GM12878 (cell line): ENCODE results near the gene ZSWIM7.

Experiments
- BCL3 ChIP-seq: IDR thresholded peaks from 2 replicates; pipeline ENCODE4 v1.6.1; 2011; ENCODE audit warnings: borderline replicate concordance, low read depth, mild to moderate bottlenecking, moderate library complexity, low read length; ENCODE audit not compliant: insufficient read depth, poor library complexity, severe bottlenecking
- BHLHE40 ChIP-seq, 2 experiments: fragments of 450-650 bp in 1 of 2; IDR thresholded peaks; 2 replicates each; pipeline ENCODE4 v1.6.1; 2011 to 2017; ENCODE audit warnings: low read depth in 2 of 2, borderline replicate concordance in 1 of 2, improper control_type of control experiment in 1 of 2, low read length in 1 of 2, mild to moderate bottlenecking in 1 of 2
- BRCA1 ChIP-seq: IDR thresholded peaks from 2 replicates; pipeline ENCODE4 v1.6.1; 2011; ENCODE audit warnings: low read depth, low read length, improper control_type of control experiment
- EP300 ChIP-seq, 2 experiments: fragments of 150-350 bp in 1 of 2; IDR thresholded peaks; 2 replicates each; pipeline ENCODE4 v1.6.1; 2011 to 2012; ENCODE audit warnings: low read depth in 2 of 2, low read length in 2 of 2, borderline replicate concordance in 1 of 2, improper control_type of control experiment in 1 of 2, inconsistent platforms in 1 of 2; ENCODE audit not compliant: control insufficient read depth in 1 of 2
- FOS ChIP-seq: IDR thresholded peaks from 3 replicates; pipeline ENCODE4 v1.6.1; 2011; ENCODE audit warnings: borderline replicate concordance; ENCODE audit not compliant: insufficient read length; ENCODE audit errors: extremely low read depth
- POLR2A ChIP-seq: IDR thresholded peaks from 2 replicates; pipeline ENCODE4 v1.6.1; 2011; ENCODE audit warnings: low read depth, mild to moderate bottlenecking, low read length
- POLR2AphosphoS5 ChIP-seq: IDR thresholded peaks from 2 replicates; pipeline ENCODE4 v1.6.1; 2011; ENCODE audit warnings: mild to moderate bottlenecking, low read length, inconsistent platforms
- RFX5 ChIP-seq: IDR thresholded peaks from 2 replicates; pipeline ENCODE4 v1.6.1; 2011; ENCODE audit warnings: low read depth, low read length, improper control_type of control experiment
- TAF1 ChIP-seq: IDR thresholded peaks from 2 replicates; pipeline ENCODE4 v1.6.1; 2011; ENCODE audit warnings: mild to moderate bottlenecking, low read depth, low read length, borderline replicate concordance
- TCF12 ChIP-seq: IDR thresholded peaks from 2 replicates; pipeline ENCODE4 v1.6.1; 2011; ENCODE audit warnings: low read depth, mild to moderate bottlenecking, low read length
- YBX1 ChIP-seq: fragments of 450-650 bp; IDR thresholded peaks from 2 replicates; pipeline ENCODE4 v1.6.1; 2016; ENCODE audit warnings: antibody characterized with exemption
- ZNF384 ChIP-seq: IDR thresholded peaks from 2 replicates; pipeline ENCODE4 v1.6.1; 2012; ENCODE audit warnings: low read depth, mild to moderate bottlenecking, low read length, improper control_type of control experiment, borderline replicate concordance
- TF ChIP-seq, protein P1 (sequence below), 3 experiments: IDR thresholded peaks in 2 of 3; conservative IDR thresholded peaks in 1 of 3; 2 replicates each; pipeline ENCODE4 v1.5.1; 2011; ENCODE audit warnings: low read depth in 3 of 3, low read length in 3 of 3, mild to moderate bottlenecking in 3 of 3, control low read depth in 2 of 3, moderate library complexity in 2 of 3, inconsistent platforms in 1 of 3, mixed read lengths in 1 of 3; ENCODE audit not compliant: control insufficient read depth in 2 of 3, insufficient read depth in 1 of 3; ENCODE audit errors: extremely low read depth in 1 of 3
- TF ChIP-seq, protein P2 (sequence below): IDR thresholded peaks from 2 replicates; pipeline ENCODE4 v1.6.1; 2012; ENCODE audit warnings: low read depth, low read length, improper control_type of control experiment

- TF ChIP-seq FOS (no peak), RFX5 (no peak), POLR2AphosphoS5 (no peak), BRCA1 (no peak), BHLHE40 (IDR thresholded peaks at IDR 0.05; ENCODE audit: borderline replicate concordance in 1 of 2, low read depth in 2 of 2, low read length in 1 of 2) (no peak), EP300 (IDR thresholded peaks at IDR 0.05; ENCODE audit: borderline replicate concordance in 1 of 2, control insufficient read depth in 1 of 2, low read depth in 2 of 2, low read length in 2 of 2) (no peak), TAF1 (no peak), ZNF384 (no peak), POLR2A (no peak), TCF12 (no peak), BCL3 (no peak), YBX1 (no peak)
- TF ChIP-seq, protein P1, sequence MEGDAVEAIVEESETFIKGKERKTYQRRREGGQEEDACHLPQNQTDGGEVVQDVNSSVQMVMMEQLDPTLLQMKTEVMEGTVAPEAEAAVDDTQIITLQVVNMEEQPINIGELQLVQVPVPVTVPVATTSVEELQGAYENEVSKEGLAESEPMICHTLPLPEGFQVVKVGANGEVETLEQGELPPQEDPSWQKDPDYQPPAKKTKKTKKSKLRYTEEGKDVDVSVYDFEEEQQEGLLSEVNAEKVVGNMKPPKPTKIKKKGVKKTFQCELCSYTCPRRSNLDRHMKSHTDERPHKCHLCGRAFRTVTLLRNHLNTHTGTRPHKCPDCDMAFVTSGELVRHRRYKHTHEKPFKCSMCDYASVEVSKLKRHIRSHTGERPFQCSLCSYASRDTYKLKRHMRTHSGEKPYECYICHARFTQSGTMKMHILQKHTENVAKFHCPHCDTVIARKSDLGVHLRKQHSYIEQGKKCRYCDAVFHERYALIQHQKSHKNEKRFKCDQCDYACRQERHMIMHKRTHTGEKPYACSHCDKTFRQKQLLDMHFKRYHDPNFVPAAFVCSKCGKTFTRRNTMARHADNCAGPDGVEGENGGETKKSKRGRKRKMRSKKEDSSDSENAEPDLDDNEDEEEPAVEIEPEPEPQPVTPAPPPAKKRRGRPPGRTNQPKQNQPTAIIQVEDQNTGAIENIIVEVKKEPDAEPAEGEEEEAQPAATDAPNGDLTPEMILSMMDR (IDR thresholded peaks at IDR 0.05 in 2 of 3, conservative IDR thresholded peaks at IDR 0.05 in 1 of 3; ENCODE audit: control insufficient read depth in 2 of 3, extremely low read depth in 1 of 3, insufficient read depth in 1 of 3, low read depth in 3 of 3, low read length in 3 of 3) = no peak
- TF ChIP-seq, protein P2, sequence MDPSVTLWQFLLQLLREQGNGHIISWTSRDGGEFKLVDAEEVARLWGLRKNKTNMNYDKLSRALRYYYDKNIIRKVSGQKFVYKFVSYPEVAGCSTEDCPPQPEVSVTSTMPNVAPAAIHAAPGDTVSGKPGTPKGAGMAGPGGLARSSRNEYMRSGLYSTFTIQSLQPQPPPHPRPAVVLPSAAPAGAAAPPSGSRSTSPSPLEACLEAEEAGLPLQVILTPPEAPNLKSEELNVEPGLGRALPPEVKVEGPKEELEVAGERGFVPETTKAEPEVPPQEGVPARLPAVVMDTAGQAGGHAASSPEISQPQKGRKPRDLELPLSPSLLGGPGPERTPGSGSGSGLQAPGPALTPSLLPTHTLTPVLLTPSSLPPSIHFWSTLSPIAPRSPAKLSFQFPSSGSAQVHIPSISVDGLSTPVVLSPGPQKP = no peak
Observed at GRCh38 chr17:15957608-15958307, 41.7 kb downstream of the ZSWIM7 start.
